ENCODE data around the gene SLC14A1.

SLC14A1 gene

DNA sequence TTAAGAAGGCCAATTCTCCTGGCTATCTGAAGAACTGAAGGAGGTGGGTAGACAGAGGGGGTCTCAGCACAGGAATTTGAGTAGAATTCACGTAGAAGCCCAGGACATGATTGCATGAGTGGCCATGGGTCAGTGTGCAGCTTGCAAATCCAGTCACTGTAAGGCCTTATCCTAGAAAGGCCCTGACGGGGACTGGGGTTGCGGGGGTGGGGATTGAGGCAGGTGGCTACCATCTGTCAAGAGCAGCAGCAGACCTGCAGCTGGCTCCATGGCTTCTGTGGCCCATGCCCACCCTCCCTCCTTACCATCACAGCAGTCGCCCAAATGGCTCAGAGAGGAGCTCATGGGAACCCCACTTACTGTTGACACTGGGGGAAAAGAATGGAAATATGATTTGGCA is 34.6 kb upstream of the SLC14A1 start:
- TF ChIP-seq ZFP30 (CRISPR knock-in tag; IDR thresholded peaks at IDR 0.05) (no peak), ZNF565 (CRISPR knock-in tag; conservative IDR thresholded peaks at IDR 0.05; ENCODE audit: low read depth) (no peak), ZC3H10 (CRISPR knock-in tag; IDR thresholded peaks at IDR 0.05) (no peak), RARB (CRISPR knock-in tag; IDR thresholded peaks at IDR 0.05) (no peak), OSR1 (CRISPR knock-in tag; IDR thresholded peaks at IDR 0.05) (no peak)
- ATAC-seq: no peak

- peak; percentile 99 for ATAC-seq
Observed at GRCh38 chr18:45690975-45691815, 32.8 kb upstream of the SLC14A1 start.

GRCh38 chr18:45691816-45692179 is 32.2 kb upstream of the SLC14A1 start:
- TF ChIP-seq ZNF70 (CRISPR knock-in tag; IDR thresholded peaks at IDR 0.05) (no peak), ARNTL (CRISPR knock-in tag; IDR thresholded peaks at IDR 0.05; ENCODE audit: borderline replicate concordance, low read depth) (no peak), POU6F1 (CRISPR knock-in tag; IDR thresholded peaks at IDR 0.05; ENCODE audit: borderline replicate concordance, low read depth) (no peak), BACH2 (CRISPR knock-in tag; IDR thresholded peaks at IDR 0.05; ENCODE audit: borderline replicate concordance) (no peak), RARB (CRISPR knock-in tag; IDR thresholded peaks at IDR 0.05) (no peak), ZFP30 (CRISPR knock-in tag; IDR thresholded peaks at IDR 0.05) (no peak)
- TF ChIP-seq, protein P1, sequence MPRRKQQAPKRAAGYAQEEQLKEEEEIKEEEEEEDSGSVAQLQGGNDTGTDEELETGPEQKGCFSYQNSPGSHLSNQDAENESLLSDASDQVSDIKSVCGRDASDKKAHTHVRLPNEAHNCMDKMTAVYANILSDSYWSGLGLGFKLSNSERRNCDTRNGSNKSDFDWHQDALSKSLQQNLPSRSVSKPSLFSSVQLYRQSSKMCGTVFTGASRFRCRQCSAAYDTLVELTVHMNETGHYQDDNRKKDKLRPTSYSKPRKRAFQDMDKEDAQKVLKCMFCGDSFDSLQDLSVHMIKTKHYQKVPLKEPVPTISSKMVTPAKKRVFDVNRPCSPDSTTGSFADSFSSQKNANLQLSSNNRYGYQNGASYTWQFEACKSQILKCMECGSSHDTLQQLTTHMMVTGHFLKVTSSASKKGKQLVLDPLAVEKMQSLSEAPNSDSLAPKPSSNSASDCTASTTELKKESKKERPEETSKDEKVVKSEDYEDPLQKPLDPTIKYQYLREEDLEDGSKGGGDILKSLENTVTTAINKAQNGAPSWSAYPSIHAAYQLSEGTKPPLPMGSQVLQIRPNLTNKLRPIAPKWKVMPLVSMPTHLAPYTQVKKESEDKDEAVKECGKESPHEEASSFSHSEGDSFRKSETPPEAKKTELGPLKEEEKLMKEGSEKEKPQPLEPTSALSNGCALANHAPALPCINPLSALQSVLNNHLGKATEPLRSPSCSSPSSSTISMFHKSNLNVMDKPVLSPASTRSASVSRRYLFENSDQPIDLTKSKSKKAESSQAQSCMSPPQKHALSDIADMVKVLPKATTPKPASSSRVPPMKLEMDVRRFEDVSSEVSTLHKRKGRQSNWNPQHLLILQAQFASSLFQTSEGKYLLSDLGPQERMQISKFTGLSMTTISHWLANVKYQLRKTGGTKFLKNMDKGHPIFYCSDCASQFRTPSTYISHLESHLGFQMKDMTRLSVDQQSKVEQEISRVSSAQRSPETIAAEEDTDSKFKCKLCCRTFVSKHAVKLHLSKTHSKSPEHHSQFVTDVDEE (CRISPR knock-in tag; IDR thresholded peaks at IDR 0.05): no peak
- TF ChIP-seq, protein P2, sequence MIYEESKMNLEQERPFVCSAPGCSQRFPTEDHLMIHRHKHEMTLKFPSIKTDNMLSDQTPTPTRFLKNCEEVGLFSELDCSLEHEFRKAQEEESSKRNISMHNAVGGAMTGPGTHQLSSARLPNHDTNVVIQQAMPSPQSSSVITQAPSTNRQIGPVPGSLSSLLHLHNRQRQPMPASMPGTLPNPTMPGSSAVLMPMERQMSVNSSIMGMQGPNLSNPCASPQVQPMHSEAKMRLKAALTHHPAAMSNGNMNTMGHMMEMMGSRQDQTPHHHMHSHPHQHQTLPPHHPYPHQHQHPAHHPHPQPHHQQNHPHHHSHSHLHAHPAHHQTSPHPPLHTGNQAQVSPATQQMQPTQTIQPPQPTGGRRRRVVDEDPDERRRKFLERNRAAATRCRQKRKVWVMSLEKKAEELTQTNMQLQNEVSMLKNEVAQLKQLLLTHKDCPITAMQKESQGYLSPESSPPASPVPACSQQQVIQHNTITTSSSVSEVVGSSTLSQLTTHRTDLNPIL (CRISPR knock-in tag; IDR thresholded peaks at IDR 0.05; ENCODE audit: low read depth): no peak
- ATAC-seq: 0 out of 3 replicates have a peak, but pooled peaks have one; percentile 18

More at GRCh38 chr18:45690975-45691815, 32.8 kb upstream of the SLC14A1 start:
- TF ChIP-seq OSR1 (CRISPR knock-in tag; IDR thresholded peaks at IDR 0.05): no peak
- TF ChIP-seq CSDC2 (CRISPR knock-in tag; IDR thresholded peaks at IDR 0.05): no peak

GRCh38 chr18:45702708-45703265 is 21.2 kb upstream of the SLC14A1 start:
- no peak for ATAC-seq
- no peak for TF ChIP-seq RARB (CRISPR knock-in tag; IDR thresholded peaks at IDR 0.05)
- no peak for TF ChIP-seq CSDC2 (CRISPR knock-in tag; IDR thresholded peaks at IDR 0.05)
- TF ChIP-seq GLIS3 (CRISPR knock-in tag; IDR thresholded peaks at IDR 0.05): no peak
- TF ChIP-seq, protein P1 (CRISPR knock-in tag; IDR thresholded peaks at IDR 0.05): no peak
- no peak for TF ChIP-seq POU6F1 (CRISPR knock-in tag; IDR thresholded peaks at IDR 0.05; ENCODE audit: borderline replicate concordance, low read depth)
